ENCODE measurements around the gene IGF2BP3.

The IGF2BP3 gene

GRCh38 chr7:23268746-23269145 is 201.5 kb downstream of the IGF2BP3 start:
- Mint-ChIP-seq H3K27me3 (peaks cover 3% of the 10 kb centered on the region), H3K4me1 (ENCODE audit: low read depth) (peaks cover 6% of the 10 kb centered on the region), H3K4me3 (no peak overlapping the region), H3K9me3 (no peaks in the 10 kb centered on the region), H3K36me3 (ENCODE audit: low read depth) (peaks cover 36% of the 10 kb centered on the region), H3K27ac (no peak overlapping the region)
- intact Hi-C loops (cut with micrococcal nuclease): no loop called here

DNA sequence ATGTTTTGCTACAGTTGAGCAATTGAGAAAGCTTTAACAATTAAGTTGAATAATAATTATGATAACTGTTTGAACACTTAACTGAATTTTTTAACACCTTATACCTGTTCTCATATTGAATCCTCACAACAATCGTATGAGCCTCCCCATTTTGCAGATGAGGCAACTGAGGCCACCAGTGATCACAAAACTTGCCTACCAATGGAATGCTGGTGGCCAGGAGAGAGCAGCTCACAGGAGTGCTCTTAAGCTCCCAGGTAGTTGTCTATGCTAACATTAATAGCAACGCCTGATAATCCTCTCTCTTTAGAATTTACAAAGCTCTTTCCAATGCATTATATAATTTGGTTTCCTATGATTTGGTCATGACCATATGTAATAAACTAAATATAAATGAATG is 202.1 kb downstream of the IGF2BP3 start:
- Mint-ChIP-seq H3K36me3 (ENCODE audit: low read depth) (peaks cover 36% of the 10 kb centered on the region), H3K4me1 (ENCODE audit: low read depth) (peaks cover 4% of the 10 kb centered on the region)

GRCh38 chr7:23267357-23267756 is 202.9 kb downstream of the IGF2BP3 start:
- H3K27me3 Mint-ChIP-seq: peaks cover 3% of the 10 kb centered on the region
- H3K4me1 Mint-ChIP-seq (ENCODE audit: low read depth): no peaks in the 10 kb centered on the region
- no peaks in the 10 kb centered on the region for H3K9me3 Mint-ChIP-seq
- intact Hi-C loops (cut with micrococcal nuclease): no loop called here
- no peak overlapping the region for H3K27ac Mint-ChIP-seq
- H3K4me3 Mint-ChIP-seq: no peak overlapping the region
- peaks cover 36% of the 10 kb centered on the region for H3K36me3 Mint-ChIP-seq (ENCODE audit: low read depth)

More for the DNA sequence above, 202.1 kb downstream of the IGF2BP3 start:
- H3K9me3 Mint-ChIP-seq: no peaks in the 10 kb centered on the region
- H3K4me3 Mint-ChIP-seq: no peak overlapping the region
- H3K27ac Mint-ChIP-seq: no peak overlapping the region
- H3K27me3 Mint-ChIP-seq: peaks cover 3% of the 10 kb centered on the region
- intact Hi-C loops (cut with micrococcal nuclease): no loop called here

- intact Hi-C loops (cut with micrococcal nuclease): no loop called here
- Mint-ChIP-seq H3K36me3 (ENCODE audit: low read depth) (peaks cover 32% of the 10 kb centered on the region), H3K27me3 (no peaks in the 10 kb centered on the region), H3K4me1 (ENCODE audit: low read depth) (no peaks in the 10 kb centered on the region), H3K27ac (no peak overlapping the region), H3K9me3 (no peaks in the 10 kb centered on the region), H3K4me3 (no peak overlapping the region)
Measured at GRCh38 chr7:23266918-23267317, 203.4 kb downstream of the IGF2BP3 start.

- Mint-ChIP-seq H3K4me3 (no peak overlapping the region), H3K27ac (no peak overlapping the region), H3K27me3 (no peaks in the 10 kb centered on the region), H3K36me3 (ENCODE audit: low read depth) (peaks cover 32% of the 10 kb centered on the region), H3K9me3 (no peaks in the 10 kb centered on the region), H3K4me1 (ENCODE audit: low read depth) (no peaks in the 10 kb centered on the region)
- intact Hi-C loops (cut with micrococcal nuclease): no loop called here
Measured at GRCh38 chr7:23264916-23265458, 205.3 kb downstream of the IGF2BP3 start.

- H3K27me3 Mint-ChIP-seq: peaks cover 11% of the 10 kb centered on the region
- no peak overlapping the region for H3K27ac Mint-ChIP-seq
- no peak overlapping the region for H3K4me3 Mint-ChIP-seq
- intact Hi-C loops (cut with micrococcal nuclease): loop anchor here (2.0 kb wide), 1 partner anchor 75 kb away; no protein-coding TSS in a partner anchor
- peaks cover 39% of the 10 kb centered on the region for H3K36me3 Mint-ChIP-seq (ENCODE audit: low read depth)
- no peaks in the 10 kb centered on the region for H3K9me3 Mint-ChIP-seq
- no peaks in the 10 kb centered on the region for H3K4me1 Mint-ChIP-seq (ENCODE audit: low read depth)
Measured at GRCh38 chr7:23261843-23262452, 208.3 kb downstream of the IGF2BP3 start.

DNA sequence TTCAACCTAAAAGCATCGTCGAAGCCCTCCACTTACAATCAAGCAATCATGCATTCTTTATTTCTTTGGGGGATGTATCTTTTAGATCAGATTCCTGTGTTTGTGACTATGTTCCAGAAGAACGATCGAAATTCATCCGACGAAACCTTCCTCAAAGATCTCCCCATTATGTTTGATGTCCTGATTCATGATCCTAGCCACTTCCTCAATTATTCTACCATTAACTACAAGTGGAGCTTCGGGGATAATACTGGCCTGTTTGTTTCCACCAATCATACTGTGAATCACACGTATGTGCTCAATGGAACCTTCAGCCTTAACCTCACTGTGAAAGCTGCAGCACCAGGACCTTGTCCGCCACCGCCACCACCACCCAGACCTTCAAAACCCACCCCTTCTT is 209.9 kb downstream of the IGF2BP3 start:
- peaks cover 44% of the 10 kb centered on the region for H3K36me3 Mint-ChIP-seq (ENCODE audit: low read depth)
- no peaks in the 10 kb centered on the region for H3K9me3 Mint-ChIP-seq
- no peak overlapping the region for H3K4me3 Mint-ChIP-seq
- H3K4me1 Mint-ChIP-seq (ENCODE audit: low read depth): no peaks in the 10 kb centered on the region
- intact Hi-C loops (cut with micrococcal nuclease): no loop called here
- peaks cover 12% of the 10 kb centered on the region for H3K27me3 Mint-ChIP-seq
- no peak overlapping the region for H3K27ac Mint-ChIP-seq
